ENCODE results near the gene CENPP. TPM values are rescaled to one million over a fixed set of nuclear protein-coding genes. Genes with fewer than 3 reads are reported as not detected.
"Not testable (repeated sequence)": the region's sequence is repeated elsewhere in the genome, so short reads cannot be mapped to it uniquely, and the experiment has no call there.

The CENPP gene
- total RNA-seq, 1 donor from 2014 or later = 4.3 TPM

GRCh38 chr9:92407818-92408217, 82.1 kb downstream of the CENPP start:
- DNase-seq = no peak
- no peak for ATAC-seq
- intact Hi-C loops (cut with micrococcal nuclease) = no loop called here

GRCh38 chr9:92408747-92409478, 83.2 kb downstream of the CENPP start:
- no peak for ATAC-seq
- no peak for DNase-seq

GRCh38 chr9:92411157-92411556, 85.4 kb downstream of the CENPP start:
- DNase-seq; intact Hi-C loops (cut with micrococcal nuclease): not testable (repeated sequence)
- peak; percentile 21 for ATAC-seq

More at GRCh38 chr9:92408747-92409478, 83.2 kb downstream of the CENPP start:
- intact Hi-C loops (cut with micrococcal nuclease) = no loop called here

GRCh38 chr9:92414566-92414965, 88.8 kb downstream of the CENPP start:
- intact Hi-C loops (cut with micrococcal nuclease) = no loop called here
- no peak for ATAC-seq
- DNase-seq = no peak

- DNase-seq = no peak
- intact Hi-C loops (cut with micrococcal nuclease) = no loop called here
- ATAC-seq = no peak
These were observed 97.0 kb downstream of the CENPP start for GRCh38 chr9:92422611-92423338.

GRCh38 chr9:92423612-92424011, 97.9 kb downstream of the CENPP start:
- DNase-seq = no peak
- intact Hi-C loops (cut with micrococcal nuclease) = no loop called here
- ATAC-seq = no peak

- ATAC-seq (peak; percentile 86), DNase-seq (no peak)
- intact Hi-C loops (cut with micrococcal nuclease) = no loop called here
These were observed 98.6 kb downstream of the CENPP start, which contains the start of gene OMD for GRCh38 chr9:92424340-92424739. TSS of gene OMD (minus strand) at chr9:92424471. CDS start at chr9:92417558, 6,913 bp downstream.

GRCh38 chr9:92425474-92425873, 99.7 kb downstream of the CENPP start:
- intact Hi-C loops (cut with micrococcal nuclease) = no loop called here
- no peak for ATAC-seq
- DNase-seq = no peak

- ATAC-seq (no peak), DNase-seq (no peak)
- intact Hi-C loops (cut with micrococcal nuclease) = no loop called here
These were observed 100.9 kb downstream of the CENPP start for GRCh38 chr9:92426501-92427145.

- DNase-seq = no peak
- intact Hi-C loops (cut with micrococcal nuclease) = no loop called here
- ATAC-seq = no peak
These were observed 104.1 kb downstream of the CENPP start for GRCh38 chr9:92429836-92430235.

GRCh38 chr9:92432350-92432749, 106.6 kb downstream of the CENPP start:
- intact Hi-C loops (cut with micrococcal nuclease) = no loop called here
- peak; percentile 32 for ATAC-seq
- DNase-seq = no peak

- intact Hi-C loops (cut with micrococcal nuclease) = no loop called here
- DNase-seq = no peak
- ATAC-seq = no peak
These were observed 107.3 kb downstream of the CENPP start for GRCh38 chr9:92432972-92433548.

GRCh38 chr9:92435263-92435662, 109.5 kb downstream of the CENPP start:
- ATAC-seq = no peak
- DNase-seq = no peak
- intact Hi-C loops (cut with micrococcal nuclease) = no loop called here

GRCh38 chr9:92438900-92439526, 113.3 kb downstream of the CENPP start:
- no peak for ATAC-seq
- intact Hi-C loops (cut with micrococcal nuclease) = no loop called here

GRCh38 chr9:92439921-92440750, 114.4 kb downstream of the CENPP start:
- DNase-seq (no peak), ATAC-seq (no peak)
- intact Hi-C loops (cut with micrococcal nuclease) = no loop called here

More at GRCh38 chr9:92438900-92439526, 113.3 kb downstream of the CENPP start:
- no peak for DNase-seq

GRCh38 chr9:92440751-92441046, 114.9 kb downstream of the CENPP start:
- DNase-seq (no peak), ATAC-seq (no peak)
- intact Hi-C loops (cut with micrococcal nuclease) = no loop called here

- ATAC-seq = no peak
- DNase-seq = no peak
- intact Hi-C loops (cut with micrococcal nuclease) = no loop called here
These were observed 119.1 kb downstream of the CENPP start for GRCh38 chr9:92444841-92445240.

- intact Hi-C loops (cut with micrococcal nuclease) = no loop called here
- DNase-seq = no peak
- ATAC-seq = peak; percentile 23
These were observed 120.8 kb downstream of the CENPP start for GRCh38 chr9:92446536-92446935.

GRCh38 chr9:92455217-92455616, 129.5 kb downstream of the CENPP start:
- intact Hi-C loops (cut with micrococcal nuclease) = no loop called here
- ATAC-seq (no peak), DNase-seq (no peak)
